Activated CD8-positive, alpha-beta T cell treated with anti-CD3 and anti-CD28 coated beads for 36 hours (primary cell): ENCODE results near the gene ADORA2A. TPM values are rescaled to one million over a fixed set of nuclear protein-coding genes. Genes with fewer than 3 reads are reported as not detected.

Experiments
- ATAC-seq: fragments of 200-7000 bp; cut with Tn5 transposase; one replicate; pipeline ENCODE4 v1.10.0; 2021; ENCODE audit warnings: mild to moderate bottlenecking, moderate library complexity
- CTCF ChIA-PET: fragments of 350-600 bp; sonication (Branson Sonifier 250); formaldehyde crosslinking; loops from one replicate; lab custom pipeline; 2021; ENCODE audit warnings: antibody characterized with exemption; lab: Charles Lee
- POLR2A ChIA-PET: fragments of 350-600 bp; sonication (Branson Sonifier 250); formaldehyde crosslinking; loops from one replicate; lab custom pipeline; 2021; ENCODE audit warnings: antibody characterized with exemption; lab: Charles Lee
- DNase-seq: peaks from one replicate; pipeline ENCODE4 v3.0.0-alpha.2; 2020
- H3K27ac Mint-ChIP-seq: one replicate; pipeline ENCODE4 v1.8.0; 2021; ENCODE audit warnings: mild to moderate bottlenecking, mixed read lengths
- H3K27me3 Mint-ChIP-seq: one replicate; pipeline ENCODE4 v1.8.0; 2021; ENCODE audit warnings: mixed read lengths
- H3K36me3 Mint-ChIP-seq: one replicate; pipeline ENCODE4 v1.8.0; 2021; ENCODE audit warnings: low read depth, mixed read lengths
- H3K4me1 Mint-ChIP-seq: one replicate; pipeline ENCODE4 v1.8.0; 2021; ENCODE audit warnings: low read depth, mixed read lengths
- H3K4me3 Mint-ChIP-seq: one replicate; pipeline ENCODE4 v1.8.0; 2021; ENCODE audit warnings: mild to moderate bottlenecking, moderate library complexity, mixed read lengths
- H3K9me3 Mint-ChIP-seq: one replicate; pipeline ENCODE4 v1.8.0; 2021; ENCODE audit warnings: mixed read lengths
- CTCF ChIP-seq: fragments of 200-600 bp; IDR thresholded peaks from one replicate; pipeline ENCODE4 v1.8.0; 2022; ENCODE audit warnings: antibody characterized with exemption, mild to moderate bottlenecking
- intact Hi-C: fragments of 100-400 bp; cut with micrococcal nuclease; formaldehyde crosslinking; loops from one replicate; pipeline ENCODE4 v1.10.0; 2022
- total RNA-seq, 2 experiments: library from RNA; stranded (reverse); gene quantifications; one replicate each; pipeline ENCODE4 v1.2.3, GENCODE V29; 2021

Gene ADORA2A
- total RNA-seq, 2 experiments from 2014 or later, result 41.4 to 42.9 TPM

- Mint-ChIP-seq H3K4me1 (peaks cover 6% of the 10 kb centered on the region), H3K27me3 (no peaks in the 10 kb centered on the region), H3K36me3 (peaks cover 4% of the 10 kb centered on the region), H3K4me3 (no peak overlapping the region), H3K27ac (no peak overlapping the region), H3K9me3 (peaks cover 2% of the 10 kb centered on the region)
- no peak for TF ChIP-seq CTCF
- CTCF ChIA-PET, result interaction anchor here (1.1 kb wide), 1 partner anchor 71 kb away, joined by 3 read pairs; no protein-coding TSS in a partner anchor
- intact Hi-C loops, result no loop called here
- POLR2A ChIA-PET, result interaction anchor here (1.1 kb wide), 1 partner anchor 10 kb away, joined by 7 read pairs; no protein-coding TSS in a partner anchor
- DNase-seq, result no peak
- no peak for ATAC-seq
These were observed 23.8 kb downstream of the ADORA2A start for GRCh38 chr22:24451162-24451561.

GRCh38 chr22:24453853-24454252 is 26.5 kb downstream of the ADORA2A start:
- POLR2A ChIA-PET, result interaction anchor here (0.9 kb wide), 1 partner anchor 101 kb away, joined by 3 read pairs; the partner anchor contains the start of gene GUCD1
- Mint-ChIP-seq H3K4me3 (no peak overlapping the region), H3K4me1 (peaks cover 2% of the 10 kb centered on the region), H3K27ac (no peak overlapping the region), H3K9me3 (peaks cover 2% of the 10 kb centered on the region), H3K27me3 (no peaks in the 10 kb centered on the region), H3K36me3 (peaks cover 2% of the 10 kb centered on the region)
- ATAC-seq (no peak), DNase-seq (no peak)
- CTCF ChIA-PET, result interaction anchor here (0.8 kb wide), 1 partner anchor 30 kb away, joined by 3 read pairs; no protein-coding TSS in a partner anchor
- intact Hi-C loops, result no loop called here
- no peak for TF ChIP-seq CTCF

DNA sequence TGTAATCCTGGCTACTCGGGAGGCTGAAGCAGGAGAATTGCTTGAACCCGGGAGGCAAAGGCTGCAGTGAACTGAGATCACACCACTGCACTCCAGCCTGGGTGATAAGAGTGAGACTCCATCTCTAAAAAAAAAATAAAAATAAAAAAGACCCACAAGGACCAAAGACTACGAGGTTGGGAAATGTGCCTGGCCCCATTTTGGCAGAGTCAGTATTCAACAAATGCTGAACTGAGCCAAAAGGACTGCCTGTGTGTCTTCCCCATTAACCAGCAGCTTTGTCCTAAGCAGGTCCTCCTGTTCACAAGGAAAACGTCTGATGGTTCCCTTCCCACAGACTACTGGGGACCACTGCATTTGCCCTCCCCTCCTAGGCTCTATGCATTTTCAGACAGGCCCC is 27.6 kb downstream of the ADORA2A start:
- ATAC-seq, result no peak
- H3K4me1 Mint-ChIP-seq, result peaks cover 2% of the 10 kb centered on the region
- H3K27me3 Mint-ChIP-seq, result no peaks in the 10 kb centered on the region
- ChIA-PET POLR2A (no interaction called here), CTCF (interaction anchor here (1.4 kb wide), 1 partner anchor 47 kb away, joined by 3 read pairs; no protein-coding TSS in a partner anchor)
- H3K9me3 Mint-ChIP-seq, result peaks cover 2% of the 10 kb centered on the region
- TF ChIP-seq CTCF, result no peak
- H3K36me3 Mint-ChIP-seq, result peaks cover 2% of the 10 kb centered on the region
- H3K27ac Mint-ChIP-seq, result no peak overlapping the region
- no peak overlapping the region for H3K4me3 Mint-ChIP-seq
- no peak for DNase-seq
- intact Hi-C loops, result no loop called here

DNA sequence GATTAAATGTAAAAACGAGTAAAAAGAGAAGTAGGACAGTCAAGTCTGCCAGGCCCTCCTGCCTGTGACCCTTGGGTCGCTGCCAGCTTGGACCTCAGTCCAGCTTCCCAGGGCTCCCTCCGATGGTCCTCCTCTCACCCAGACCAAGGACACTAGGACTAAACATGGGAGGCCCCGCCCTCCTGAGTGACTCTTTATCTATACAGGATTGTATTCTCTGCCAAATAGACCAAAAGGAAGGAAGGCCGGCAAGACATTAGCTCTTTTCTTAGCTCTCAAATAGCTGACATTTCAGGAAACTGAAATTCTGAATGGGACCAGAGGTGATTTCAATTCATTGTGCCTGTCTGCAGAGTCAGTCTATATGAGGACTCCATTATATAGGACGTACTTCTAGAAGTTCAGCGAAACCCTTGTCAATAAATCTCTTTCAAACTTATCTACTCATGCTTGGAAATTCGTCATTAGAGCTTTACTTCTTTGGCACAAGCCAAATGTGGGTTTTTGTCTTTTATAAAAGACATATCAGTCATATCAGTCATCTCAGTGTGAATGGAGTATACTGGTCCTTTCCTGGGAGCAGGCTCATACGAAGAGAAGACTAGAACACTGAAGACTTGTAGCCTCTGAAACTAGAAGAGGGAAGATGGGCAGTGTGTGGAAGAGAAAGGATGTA is 28.5 kb downstream of the ADORA2A start:
- no peak overlapping the region for H3K27ac Mint-ChIP-seq

More for the DNA sequence above, 28.5 kb downstream of the ADORA2A start:
- intact Hi-C loops, result no loop called here
- Mint-ChIP-seq H3K4me1 (peaks cover 6% of the 10 kb centered on the region), H3K4me3 (no peak overlapping the region), H3K27me3 (no peaks in the 10 kb centered on the region), H3K36me3 (peaks cover 2% of the 10 kb centered on the region), H3K9me3 (peaks cover 2% of the 10 kb centered on the region)
- ChIA-PET POLR2A (interaction anchor here (1.4 kb wide), 1 partner anchor 9 kb away, joined by 3 read pairs; no protein-coding TSS in a partner anchor), CTCF (interaction anchor here (1.4 kb wide), 1 partner anchor 47 kb away, joined by 3 read pairs; no protein-coding TSS in a partner anchor)
- DNase-seq (no peak), ATAC-seq (no peak)
- no peak for TF ChIP-seq CTCF
